ELF-1 (cell line): Measurements from ENCODE around the gene ACTG2.

ENCODE experiments used
- DNase-seq: peaks from one replicate; pipeline ENCODE4 v3.0.0-alpha.2; 2016; ENCODE audit warnings: low read depth, low spot score

The ACTG2 gene

GRCh38 chr2:73968357-73968937 lies 75.6 kb downstream of the ACTG2 start:
- DNase-seq: peak; percentile 37

DNA sequence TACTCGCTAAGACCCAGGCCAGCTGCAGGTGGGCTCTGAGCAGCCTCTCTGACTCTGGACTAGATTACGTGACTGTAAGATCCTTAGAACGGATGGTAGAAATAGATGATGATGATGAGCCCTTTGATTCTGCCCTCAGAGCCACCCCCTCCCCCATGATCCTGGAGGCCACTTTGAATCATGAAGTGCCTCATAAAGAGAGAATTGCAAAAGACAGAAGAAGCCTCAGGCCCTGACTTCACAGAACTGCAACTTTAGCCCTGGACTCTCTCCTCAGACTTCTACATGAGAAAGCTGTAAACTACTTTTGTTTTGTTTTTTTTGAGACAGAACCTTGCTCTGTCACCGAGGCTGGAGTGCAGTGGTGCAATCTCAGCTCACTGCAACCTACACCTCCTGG lies 76.5 kb downstream of the ACTG2 start:
- DNase-seq: peak; percentile 17
